PC-9 (cell line): ENCODE measurements around the gene PIEZO2. TPM values are rescaled to one million over a fixed set of nuclear protein-coding genes. Genes with fewer than 3 reads are reported as not detected.

Experiments
- BruUV-seq: library from RNA; stranded (reverse); fragments of 400-500 nt; replicated peaks from 2 replicates; lab custom pipeline; 2021; lab: Mats Ljungman, UMichigan
- CTCF ChIA-PET: fragments of 300-600 bp; sonication (Branson Sonifier 250); formaldehyde crosslinking; loops from one replicate; lab custom pipeline; 2022; ENCODE audit warnings: antibody characterized with exemption; lab: Charles Lee
- POLR2A ChIA-PET: fragments of 300-600 bp; sonication (Branson Sonifier 250); formaldehyde crosslinking; loops from one replicate; lab custom pipeline; 2022; ENCODE audit warnings: antibody characterized with exemption; ENCODE audit not compliant: unreplicated experiment; lab: Charles Lee
- DNase-seq, 2 experiments: peaks; one replicate each; pipeline versions ENCODE4 v3.0.0 to v3.0.0-alpha.2; 2015 to 2022; ENCODE audit warnings: mixed read lengths in 1 of 2
- H2AFZ ChIP-seq: fragments of 200-600 bp; sonication (generic); 2 replicates; pipeline ENCODE4 v1.8.1; 2017; ENCODE audit warnings: antibody characterized with exemption
- H3F3A ChIP-seq: fragments of 200-600 bp; sonication (generic); 2 replicates; pipeline ENCODE4 v1.8.1; 2017; ENCODE audit warnings: antibody characterized with exemption, mild to moderate bottlenecking, low read depth; ENCODE audit not compliant: insufficient read depth
- H3K27ac ChIP-seq: fragments of 200-600 bp; sonication (generic); 2 replicates; pipeline ENCODE4 v1.6.1; 2016; ENCODE audit warnings: mixed run types
- H3K27me3 ChIP-seq: fragments of 200-600 bp; sonication (generic); 2 replicates; pipeline ENCODE4 v1.6.1; 2016; ENCODE audit warnings: low read depth, mixed run types; ENCODE audit not compliant: insufficient read depth
- H3K36me3 ChIP-seq: fragments of 200-600 bp; sonication (generic); 2 replicates; pipeline ENCODE4 v1.6.1; 2016; ENCODE audit warnings: low read depth, mixed run types
- H3K4me1 ChIP-seq: fragments of 200-600 bp; sonication (generic); replicated peaks from 2 replicates; pipeline ENCODE4 v1.6.1; 2016; ENCODE audit warnings: mixed run types; ENCODE audit not compliant: insufficient read depth
- H3K4me2 ChIP-seq: fragments of 200-600 bp; sonication (generic); 2 replicates; pipeline ENCODE4 v1.6.1; 2017; ENCODE audit warnings: mixed run types
- H3K4me3 ChIP-seq: fragments of 200-600 bp; sonication (generic); 2 replicates; pipeline ENCODE4 v1.6.1; 2016; ENCODE audit warnings: mixed run types
- H3K79me2 ChIP-seq: fragments of 200-600 bp; sonication (generic); 2 replicates; pipeline ENCODE4 v1.6.1; 2017; ENCODE audit warnings: low read depth, mixed run types
- H3K9me2 ChIP-seq: fragments of 200-600 bp; sonication (generic); 2 replicates; pipeline ENCODE4 v1.8.1; 2017; ENCODE audit warnings: mild to moderate bottlenecking; ENCODE audit not compliant: insufficient read depth
- H3K9me3 ChIP-seq: fragments of 200-600 bp; sonication (generic); 2 replicates; pipeline ENCODE4 v1.8.1; 2016; ENCODE audit warnings: low read depth; ENCODE audit not compliant: insufficient read depth
- H4K20me1 ChIP-seq: fragments of 200-600 bp; sonication (generic); 2 replicates; pipeline ENCODE4 v1.8.1; 2017; ENCODE audit not compliant: insufficient read depth
- CTCF ChIP-seq: fragments of 200-600 bp; sonication (generic); conservative IDR thresholded peaks from 2 replicates; pipeline ENCODE4 v1.6.1; 2017; ENCODE audit warnings: mixed run types, antibody characterized with exemption, mild to moderate bottlenecking, moderate library complexity
- EZH2 ChIP-seq: fragments of 200-600 bp; sonication (generic); IDR thresholded peaks from 2 replicates; pipeline ENCODE4 v1.8.0; 2017; ENCODE audit warnings: antibody characterized with exemption, low read depth
- intact Hi-C: fragments of 100-400 bp; cut with micrococcal nuclease; formaldehyde crosslinking; loops from one replicate; pipeline ENCODE4 v1.10.0; 2022; ENCODE audit not compliant: unreplicated experiment
- total RNA-seq: library from RNA; stranded (reverse); gene quantifications from 2 replicates; pipeline ENCODE4 v1.2.3, GENCODE V29; 2021

The PIEZO2 gene
- total RNA-seq, 1 experiment from 2014 or later = not detected

- H3K4me2 ChIP-seq = no peak overlapping the region
- no TSS peak for BruUV-seq
- H3K4me3 ChIP-seq = no peak overlapping the region
- TF ChIP-seq EZH2 (no peak), CTCF (no peak)
- intact Hi-C loops = no loop called here
- no peak overlapping the region for H3K27ac ChIP-seq
- no peaks in the 10 kb centered on the region for H3K4me1 ChIP-seq
- H3K9me3 ChIP-seq = no peaks in the 10 kb centered on the region
- no peaks in the 10 kb centered on the region for H3K79me2 ChIP-seq
- CTCF ChIA-PET = no interaction called here
- peaks cover 94% of the 10 kb centered on the region for H3K27me3 ChIP-seq
- H4K20me1 ChIP-seq = no peaks in the 10 kb centered on the region
- H2AFZ ChIP-seq = no peak overlapping the region
- POLR2A ChIA-PET = no interaction called here
- no peaks in the 10 kb centered on the region for H3K9me2 ChIP-seq
- no peaks in the 10 kb centered on the region for H3F3A ChIP-seq
- DNase-seq = no peak
- no peaks in the 10 kb centered on the region for H3K36me3 ChIP-seq
Measured at GRCh38 chr18:10669441-10670100, 479.8 kb downstream of the PIEZO2 start.

- H3K9me3 ChIP-seq = no peaks in the 10 kb centered on the region
- H3K4me2 ChIP-seq = no peak overlapping the region
- H3K36me3 ChIP-seq = no peaks in the 10 kb centered on the region
- no peak for DNase-seq
- intact Hi-C loops = no loop called here
- no peaks in the 10 kb centered on the region for H3K4me1 ChIP-seq
- ChIA-PET POLR2A (no interaction called here), CTCF (no interaction called here)
- BruUV-seq = no TSS peak
- H3K27ac ChIP-seq = no peak overlapping the region
- H3F3A ChIP-seq = no peaks in the 10 kb centered on the region
- no peaks in the 10 kb centered on the region for H4K20me1 ChIP-seq
- H3K9me2 ChIP-seq = no peaks in the 10 kb centered on the region
- no peak overlapping the region for H2AFZ ChIP-seq
- peaks cover 97% of the 10 kb centered on the region for H3K27me3 ChIP-seq
- no peak overlapping the region for H3K4me3 ChIP-seq
- TF ChIP-seq EZH2 = no peak
- no peak for TF ChIP-seq CTCF
- H3K79me2 ChIP-seq = no peaks in the 10 kb centered on the region
Measured at GRCh38 chr18:10663750-10664149, 485.6 kb downstream of the PIEZO2 start.

GRCh38 chr18:10661317-10661716 lies 488.1 kb downstream of the PIEZO2 start:
- H3K4me2 ChIP-seq = no peak overlapping the region
- ChIA-PET POLR2A (no interaction called here), CTCF (no interaction called here)
- DNase-seq = no peak
- H3F3A ChIP-seq = no peaks in the 10 kb centered on the region
- H3K27ac ChIP-seq = no peak overlapping the region
- intact Hi-C loops = no loop called here
- no peaks in the 10 kb centered on the region for H3K9me3 ChIP-seq
- TF ChIP-seq EZH2 (no peak), CTCF (no peak)
- H3K4me1 ChIP-seq = no peaks in the 10 kb centered on the region
- H4K20me1 ChIP-seq = no peaks in the 10 kb centered on the region
- no peaks in the 10 kb centered on the region for H3K36me3 ChIP-seq
- H3K79me2 ChIP-seq = no peaks in the 10 kb centered on the region
- H3K9me2 ChIP-seq = no peaks in the 10 kb centered on the region
- H3K4me3 ChIP-seq = no peak overlapping the region
- H3K27me3 ChIP-seq = peaks cover 86% of the 10 kb centered on the region
- H2AFZ ChIP-seq = no peak overlapping the region
- no TSS peak for BruUV-seq
